Karpas-422 (cell line): Measurements from ENCODE around the gene CCNF. TPM values are rescaled to one million over a fixed set of nuclear protein-coding genes. Genes with fewer than 3 reads are reported as not detected.

Experiments used
- DNase-seq: peaks from one replicate; pipeline ENCODE4 v3.0.0-alpha.2; 2015
- H2AFZ ChIP-seq: fragments of 200-600 bp; sonication (generic); 2 replicates; pipeline ENCODE4 v1.6.1; 2014; ENCODE audit warnings: antibody characterized with exemption, low read length, mixed read lengths
- H3K27ac ChIP-seq: fragments of 200-600 bp; sonication (generic); 2 replicates; pipeline ENCODE4 v1.5.1; 2014; ENCODE audit warnings: mild to moderate bottlenecking, low read length, moderate library complexity
- H3K27me3 ChIP-seq: fragments of 200-600 bp; sonication (generic); 2 replicates; pipeline ENCODE4 v1.6.1; 2014; ENCODE audit warnings: low read length, mixed read lengths
- H3K36me3 ChIP-seq: fragments of 200-600 bp; sonication (generic); 2 replicates; pipeline ENCODE4 v1.6.1; 2014; ENCODE audit warnings: low read length, mixed read lengths; ENCODE audit not compliant: insufficient read depth
- H3K4me1 ChIP-seq: fragments of 200-600 bp; sonication (generic); 2 replicates; pipeline ENCODE4 v1.6.1; 2014; ENCODE audit warnings: mild to moderate bottlenecking, low read length, mixed read lengths
- H3K4me2 ChIP-seq: fragments of 200-600 bp; sonication (generic); 2 replicates; pipeline ENCODE4 v1.6.1; 2014; ENCODE audit warnings: low read length, low read depth, mild to moderate bottlenecking; ENCODE audit not compliant: poor library complexity, severe bottlenecking
- H3K4me3 ChIP-seq: fragments of 200-600 bp; sonication (generic); 2 replicates; pipeline ENCODE4 v1.5.1; 2014; ENCODE audit warnings: mild to moderate bottlenecking, antibody characterized with exemption, low read length, mixed read lengths
- H3K79me2 ChIP-seq: fragments of 200-600 bp; sonication (generic); 2 replicates; pipeline ENCODE4 v1.6.1; 2014; ENCODE audit warnings: mild to moderate bottlenecking, low read length, mixed read lengths
- H3K9ac ChIP-seq: fragments of 200-600 bp; sonication (generic); 2 replicates; pipeline ENCODE4 v1.6.0; 2014; ENCODE audit warnings: low read length
- H3K9me2 ChIP-seq: fragments of 200-600 bp; sonication (generic), shearing (Covaris generic); replicated peaks from 2 replicates; pipeline ENCODE4 v1.6.0; 2014; ENCODE audit warnings: mild to moderate bottlenecking, low read length, moderate library complexity; ENCODE audit not compliant: insufficient read depth
- H3K9me3 ChIP-seq: fragments of 300-700, 200-600 bp; sonication (generic); 2 replicates; pipeline ENCODE4 v1.6.1; 2014; ENCODE audit warnings: low read length, mixed read lengths
- H4K20me1 ChIP-seq: fragments of 200-600 bp; sonication (generic); 2 replicates; pipeline ENCODE4 v1.6.1; 2014; ENCODE audit warnings: mild to moderate bottlenecking, antibody characterized with exemption, low read length, low read depth; ENCODE audit not compliant: insufficient read depth
- total RNA-seq: library from RNA; depleted of rRNA; stranded (reverse); fragments of >200 nt; shearing (Covaris generic); gene quantifications from 2 replicates; pipeline ENCODE4 v1.2.3, GENCODE V29; 2014; ENCODE audit warnings: low replicate concordance

CCNF gene
- total RNA-seq, 1 experiment from 2014 or later: 13.5 TPM

DNA sequence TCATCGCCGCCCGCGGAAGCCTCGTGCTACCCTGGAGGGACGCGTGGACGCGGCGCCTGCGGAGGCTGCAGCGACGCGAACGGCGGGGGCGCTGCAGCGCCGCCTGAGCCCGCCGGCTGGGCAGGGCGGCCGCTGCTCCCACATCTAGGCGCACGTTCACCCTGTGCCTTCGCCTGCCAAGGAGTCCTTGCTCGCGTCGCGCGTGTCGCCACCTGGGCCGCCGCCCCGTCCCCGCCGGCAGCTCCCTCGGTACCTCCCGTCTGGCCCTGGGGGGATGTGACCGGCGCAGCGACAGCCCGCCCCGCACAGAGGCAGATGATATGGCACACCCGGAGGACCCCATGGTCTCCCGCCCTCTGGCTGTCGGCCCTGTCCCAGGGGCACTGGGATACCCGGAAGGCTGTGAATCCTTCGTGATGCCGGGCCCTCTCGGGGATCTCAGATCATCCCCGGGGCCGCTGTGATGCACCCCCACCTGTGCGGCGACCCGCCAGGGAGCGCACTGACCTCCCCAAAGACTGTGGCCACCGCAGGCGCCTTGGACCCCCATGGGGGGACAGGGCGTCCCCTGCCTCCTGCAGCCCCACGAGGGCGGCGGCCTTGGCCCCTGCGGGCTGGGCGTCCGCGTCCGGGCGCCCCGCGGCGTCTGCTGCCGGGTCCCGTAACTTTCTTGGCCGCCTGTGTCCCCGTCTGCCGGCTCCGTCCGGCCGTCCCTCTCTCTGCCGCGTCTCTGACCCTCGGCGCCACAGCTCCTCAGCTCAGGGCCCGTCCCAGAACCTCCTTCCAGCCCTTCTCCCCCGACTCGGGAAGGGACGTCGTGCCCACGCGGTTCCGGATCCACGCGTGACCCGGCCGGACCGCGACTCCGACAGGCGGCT is 45.0 kb downstream of the CCNF start:
- Histone ChIP-seq H3K9me2 (no peaks in the 10 kb centered on the region), H3K4me3 (peak overlapping the region; percentile 100), H3K9me3 (no peaks in the 10 kb centered on the region), H4K20me1 (peaks cover 38% of the 10 kb centered on the region), H3K79me2 (peaks cover 46% of the 10 kb centered on the region), H3K27ac (peak overlapping the region; percentile 91), H3K4me1 (peaks cover 65% of the 10 kb centered on the region), H3K27me3 (no peaks in the 10 kb centered on the region), H3K9ac (peak overlapping the region; percentile 100), H3K36me3 (no peaks in the 10 kb centered on the region), H2AFZ (peak overlapping the region; percentile 50; the same call in 1 of the 2 replicates), H3K4me2 (peak overlapping the region; percentile 99)
- DNase-seq: peak; percentile 83

DNA sequence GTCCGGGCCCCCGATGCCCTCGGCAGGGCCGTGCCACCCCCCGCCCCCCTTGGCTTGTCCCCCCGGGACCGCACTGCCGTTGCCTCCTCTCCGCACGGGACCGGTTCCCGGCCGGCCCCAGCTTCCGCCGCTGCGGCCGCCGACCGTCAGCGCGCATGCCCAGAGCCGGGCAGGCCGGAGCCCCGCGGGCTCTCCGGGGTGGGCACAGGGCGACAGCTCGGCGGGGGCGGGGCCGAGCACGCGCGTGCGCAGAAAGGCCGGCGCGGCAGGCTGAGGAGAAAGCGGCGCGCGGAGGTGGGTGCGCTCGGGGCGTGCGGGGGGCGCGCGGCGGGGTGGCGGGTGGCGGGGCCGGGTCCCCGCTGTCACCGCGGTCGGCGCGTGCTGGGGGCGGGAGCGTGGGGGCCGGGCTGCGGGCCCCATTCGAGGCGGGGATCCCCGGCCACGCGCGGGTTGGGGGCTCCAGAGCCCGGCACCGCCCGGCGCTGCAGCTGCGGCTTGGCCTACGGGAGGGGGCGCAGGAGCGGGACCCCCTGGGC is 45.7 kb downstream of the CCNF start, which contains the start of gene TBC1D24:
Gene TBC1D24 (plus strand): TSS at position 251 of the 536 bp plus-strand sequence. CDS start 21,022 bp downstream, outside the sequence.
- H3K4me2 ChIP-seq: peak within 1 kb of the TSS; percentile 99
- peaks cover 58% of the 10 kb centered on the region for H3K4me1 ChIP-seq
- no peaks in the 10 kb centered on the region for H3K9me2 ChIP-seq
- DNase-seq: peak; percentile 96
- H3K36me3 ChIP-seq: no peaks in the 10 kb centered on the region
- H3K4me3 ChIP-seq: peak within 1 kb of the TSS; percentile 100
- H2AFZ ChIP-seq: peak within 1 kb of the TSS; percentile 50; the same call in 1 of the 2 replicates
- H4K20me1 ChIP-seq: peaks cover 38% of the 10 kb centered on the region
- H3K27me3 ChIP-seq: no peaks in the 10 kb centered on the region
- H3K9me3 ChIP-seq: no peaks in the 10 kb centered on the region
- peaks cover 49% of the 10 kb centered on the region for H3K79me2 ChIP-seq
- H3K9ac ChIP-seq: peak within 1 kb of the TSS; percentile 100
- H3K27ac ChIP-seq: peak within 1 kb of the TSS; percentile 91

GRCh38 chr16:2475413-2476344 is 46.4 kb downstream of the CCNF start:
- H3K9me2 ChIP-seq: no peaks in the 10 kb centered on the region
- H3K9ac ChIP-seq: peak overlapping the region; percentile 85
- peaks cover 38% of the 10 kb centered on the region for H4K20me1 ChIP-seq
- peaks cover 54% of the 10 kb centered on the region for H3K79me2 ChIP-seq
- peak overlapping the region; percentile 90 for H3K4me2 ChIP-seq
- no peak overlapping the region for H2AFZ ChIP-seq
- 0 out of 2 replicates have a peak overlapping the region, but pooled peaks have one; percentile 13 for H3K27ac ChIP-seq
- H3K4me1 ChIP-seq: peaks cover 50% of the 10 kb centered on the region
- H3K9me3 ChIP-seq: no peaks in the 10 kb centered on the region
- peak; percentile 79 for DNase-seq
- no peaks in the 10 kb centered on the region for H3K36me3 ChIP-seq
- peak overlapping the region; percentile 82 for H3K4me3 ChIP-seq
- no peaks in the 10 kb centered on the region for H3K27me3 ChIP-seq

GRCh38 chr16:2476345-2476720 is 47.1 kb downstream of the CCNF start:
- Histone ChIP-seq H3K9me3 (no peaks in the 10 kb centered on the region), H2AFZ (no peak overlapping the region), H3K4me2 (peak overlapping the region; percentile 90), H3K9ac (0 out of 2 replicates have a peak overlapping the region, but pooled peaks have one; percentile 85), H3K27me3 (no peaks in the 10 kb centered on the region), H3K79me2 (peaks cover 59% of the 10 kb centered on the region), H4K20me1 (peaks cover 38% of the 10 kb centered on the region), H3K9me2 (no peaks in the 10 kb centered on the region), H3K4me1 (peaks cover 44% of the 10 kb centered on the region), H3K36me3 (no peaks in the 10 kb centered on the region), H3K4me3 (peak overlapping the region; percentile 82), H3K27ac (no peak overlapping the region)
- DNase-seq: no peak

DNA sequence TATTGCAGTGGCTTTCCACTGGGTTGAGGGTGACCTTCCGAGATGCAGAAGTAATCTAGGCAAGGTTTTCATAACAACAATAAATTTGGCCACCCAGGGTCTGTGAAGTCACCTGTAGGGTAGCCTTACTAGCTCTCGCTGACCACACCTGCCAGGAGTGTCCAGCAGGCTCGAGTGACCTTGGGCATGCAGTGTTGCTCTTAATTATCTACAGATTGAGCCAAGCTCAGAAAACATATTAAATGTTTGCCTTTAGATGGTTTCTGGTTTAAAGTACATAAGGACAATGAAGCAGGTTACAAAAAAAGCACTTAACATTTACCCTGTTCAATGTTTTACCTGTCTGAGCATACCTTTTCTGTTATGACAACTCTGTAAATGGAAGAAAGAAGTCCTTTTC is 47.5 kb downstream of the CCNF start:
- no peak overlapping the region for H3K4me3 ChIP-seq
- no peak overlapping the region for H2AFZ ChIP-seq
- no peaks in the 10 kb centered on the region for H3K36me3 ChIP-seq
- peaks cover 61% of the 10 kb centered on the region for H3K79me2 ChIP-seq
- no peaks in the 10 kb centered on the region for H3K9me2 ChIP-seq
- H3K9me3 ChIP-seq: no peaks in the 10 kb centered on the region
- no peak overlapping the region for H3K9ac ChIP-seq
- H3K27me3 ChIP-seq: no peaks in the 10 kb centered on the region
- DNase-seq: no peak
- H4K20me1 ChIP-seq: peaks cover 38% of the 10 kb centered on the region
- H3K4me1 ChIP-seq: peaks cover 40% of the 10 kb centered on the region
- no peak overlapping the region for H3K4me2 ChIP-seq
- H3K27ac ChIP-seq: no peak overlapping the region

- Histone ChIP-seq H3K36me3 (no peaks in the 10 kb centered on the region), H3K4me2 (no peak overlapping the region), H3K79me2 (peaks cover 64% of the 10 kb centered on the region), H4K20me1 (peaks cover 36% of the 10 kb centered on the region), H3K27ac (no peak overlapping the region), H3K4me1 (peaks cover 34% of the 10 kb centered on the region), H3K9ac (no peak overlapping the region), H3K27me3 (no peaks in the 10 kb centered on the region), H3K4me3 (no peak overlapping the region), H3K9me2 (no peaks in the 10 kb centered on the region), H3K9me3 (no peaks in the 10 kb centered on the region), H2AFZ (no peak overlapping the region)
- no peak for DNase-seq
Measured at GRCh38 chr16:2477327-2477726, 48.1 kb downstream of the CCNF start.

GRCh38 chr16:2478279-2478678 is 49.0 kb downstream of the CCNF start:
- no peak overlapping the region for H3K9ac ChIP-seq
- H3K4me1 ChIP-seq: peaks cover 24% of the 10 kb centered on the region

More at GRCh38 chr16:2478279-2478678, 49.0 kb downstream of the CCNF start:
- no peaks in the 10 kb centered on the region for H3K9me3 ChIP-seq
- H4K20me1 ChIP-seq: peaks cover 32% of the 10 kb centered on the region
- H2AFZ ChIP-seq: no peak overlapping the region
- DNase-seq: no peak
- H3K4me2 ChIP-seq: no peak overlapping the region
- no peaks in the 10 kb centered on the region for H3K9me2 ChIP-seq
- H3K4me3 ChIP-seq: no peak overlapping the region
- no peak overlapping the region for H3K27ac ChIP-seq
- H3K27me3 ChIP-seq: no peaks in the 10 kb centered on the region
- no peaks in the 10 kb centered on the region for H3K36me3 ChIP-seq
- H3K79me2 ChIP-seq: peaks cover 64% of the 10 kb centered on the region
